GM12891 (cell line): ENCODE measurements around the gene PAX3.

Experiments used
- DNase-seq: peaks from one replicate; pipeline ENCODE4 v3.0.0; 2011; ENCODE audit warnings: low spot score; ENCODE audit not compliant: insufficient read length
- FAIRE-seq: peaks from 2 replicates; lab custom pipeline; 2011; peaks lifted over from hg19 to GRCh38; lab: Jason Lieb, UNC
- PAX5 ChIP-seq: IDR thresholded peaks from 2 replicates; pipeline ENCODE4 v1.6.1; 2011; ENCODE audit warnings: low read length, moderate library complexity, mild to moderate bottlenecking; ENCODE audit not compliant: insufficient read depth, severe bottlenecking
- POLR2A ChIP-seq: IDR thresholded peaks from 2 replicates; pipeline ENCODE4 v1.6.1; 2011; ENCODE audit warnings: low read depth, low read length, control low read depth
- POLR2AphosphoS5 ChIP-seq: IDR thresholded peaks from 2 replicates; pipeline ENCODE4 v1.6.1; 2011; ENCODE audit warnings: low read depth, low read length, control low read depth
- POU2F2 ChIP-seq: IDR thresholded peaks from 2 replicates; pipeline ENCODE4 v1.6.1; 2011; ENCODE audit warnings: low read depth, mild to moderate bottlenecking, control low read depth, low read length, moderate library complexity
- SPI1 ChIP-seq: IDR thresholded peaks from 2 replicates; pipeline ENCODE4 v1.6.1; 2011; ENCODE audit warnings: low read depth, low read length, control low read depth
- TAF1 ChIP-seq: IDR thresholded peaks from 2 replicates; pipeline ENCODE4 v1.6.1; 2011; ENCODE audit warnings: low read depth, low read length, control low read depth

PAX3 gene

DNA sequence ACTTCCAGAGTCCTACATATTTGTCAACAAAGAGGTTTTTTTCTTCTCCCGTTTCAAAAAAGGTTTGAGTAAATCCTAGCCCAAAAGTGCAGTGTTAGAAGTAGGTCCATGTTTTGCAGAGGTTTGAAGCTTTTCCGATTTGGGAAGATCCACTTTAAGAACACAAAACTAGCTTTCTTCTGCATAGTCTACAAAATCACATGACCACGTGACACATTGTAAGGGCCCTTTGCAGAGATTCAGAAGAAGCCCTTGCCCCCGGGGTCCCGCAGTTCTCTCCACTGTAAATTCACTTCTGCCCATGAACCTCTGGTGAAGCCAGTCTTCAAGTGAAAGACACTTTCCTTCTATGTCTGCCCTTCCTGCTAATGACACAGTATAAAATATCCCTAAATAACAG lies 49.4 kb downstream of the PAX3 start:
- TF ChIP-seq POLR2AphosphoS5: no peak
- TF ChIP-seq POLR2A: no peak
- TF ChIP-seq SPI1: no peak
- no peak for TF ChIP-seq POU2F2
- TF ChIP-seq TAF1: no peak
- TF ChIP-seq PAX5: no peak
- FAIRE-seq (no peak), DNase-seq (no peak)

DNA sequence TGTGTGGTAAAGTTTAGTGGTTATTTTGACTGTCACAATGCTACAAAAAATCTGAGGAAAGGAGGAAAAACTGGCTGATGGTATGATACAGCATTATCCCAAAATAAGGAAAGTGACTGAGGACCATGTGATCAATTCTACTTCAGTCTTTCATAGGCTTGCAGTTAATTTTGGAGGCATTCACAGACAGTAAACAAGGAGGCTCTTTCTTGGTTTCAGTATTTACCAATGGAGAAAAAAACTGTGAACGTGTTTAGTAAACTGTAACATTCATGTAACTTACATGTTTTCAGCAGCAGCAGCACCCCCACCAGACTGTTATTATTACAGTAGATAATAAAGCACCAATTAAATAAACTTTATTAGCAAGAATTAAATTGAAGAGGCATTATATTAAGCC lies 50.0 kb downstream of the PAX3 start:
- DNase-seq (no peak), FAIRE-seq (no peak)
- TF ChIP-seq SPI1: no peak
- TF ChIP-seq POLR2AphosphoS5: no peak
- TF ChIP-seq POLR2A: no peak
- no peak for TF ChIP-seq POU2F2
- no peak for TF ChIP-seq PAX5
- no peak for TF ChIP-seq TAF1

DNA sequence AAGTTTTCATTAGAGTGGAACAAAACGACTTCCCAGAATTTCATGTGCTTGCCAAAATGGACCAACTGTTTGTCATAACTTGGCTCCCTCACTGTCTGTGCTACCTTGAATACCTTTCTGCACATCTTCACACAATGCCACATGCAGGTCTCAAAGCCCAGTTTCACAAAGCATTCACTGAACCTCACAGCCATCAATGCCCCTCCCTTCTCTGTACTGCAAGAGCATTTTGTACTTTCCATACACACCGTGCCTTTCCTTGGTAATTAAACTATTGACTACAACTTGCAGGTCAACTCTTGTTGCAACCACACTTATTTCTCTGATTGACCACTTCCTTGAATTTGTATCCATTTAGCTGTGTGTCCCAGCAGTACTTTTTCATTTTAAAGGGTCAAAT lies 50.5 kb downstream of the PAX3 start:
- DNase-seq (no peak), FAIRE-seq (no peak)
- TF ChIP-seq PAX5 (no peak), POLR2AphosphoS5 (no peak), POLR2A (no peak), SPI1 (no peak), POU2F2 (no peak), TAF1 (no peak)

DNA sequence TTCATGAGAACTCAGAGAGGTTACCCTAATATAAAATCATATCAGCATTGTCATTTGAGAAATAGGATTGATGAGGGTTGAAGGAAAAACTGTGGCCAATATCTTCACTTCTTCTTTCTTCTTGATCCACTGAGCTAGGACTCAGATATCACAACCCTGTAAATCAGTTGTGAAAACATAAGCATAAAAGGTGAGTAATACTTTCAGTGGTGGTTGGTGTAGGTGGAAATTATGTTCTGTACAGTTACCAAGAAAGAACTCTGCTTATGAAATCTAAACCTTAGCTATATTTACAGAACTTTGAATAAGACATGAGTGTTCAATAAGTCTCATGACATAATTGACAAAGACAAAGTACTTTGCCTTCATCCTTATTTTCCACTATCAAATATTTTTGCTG lies 56.3 kb downstream of the PAX3 start:
- no peak for TF ChIP-seq PAX5
- FAIRE-seq (no peak), DNase-seq (no peak)

DNA sequence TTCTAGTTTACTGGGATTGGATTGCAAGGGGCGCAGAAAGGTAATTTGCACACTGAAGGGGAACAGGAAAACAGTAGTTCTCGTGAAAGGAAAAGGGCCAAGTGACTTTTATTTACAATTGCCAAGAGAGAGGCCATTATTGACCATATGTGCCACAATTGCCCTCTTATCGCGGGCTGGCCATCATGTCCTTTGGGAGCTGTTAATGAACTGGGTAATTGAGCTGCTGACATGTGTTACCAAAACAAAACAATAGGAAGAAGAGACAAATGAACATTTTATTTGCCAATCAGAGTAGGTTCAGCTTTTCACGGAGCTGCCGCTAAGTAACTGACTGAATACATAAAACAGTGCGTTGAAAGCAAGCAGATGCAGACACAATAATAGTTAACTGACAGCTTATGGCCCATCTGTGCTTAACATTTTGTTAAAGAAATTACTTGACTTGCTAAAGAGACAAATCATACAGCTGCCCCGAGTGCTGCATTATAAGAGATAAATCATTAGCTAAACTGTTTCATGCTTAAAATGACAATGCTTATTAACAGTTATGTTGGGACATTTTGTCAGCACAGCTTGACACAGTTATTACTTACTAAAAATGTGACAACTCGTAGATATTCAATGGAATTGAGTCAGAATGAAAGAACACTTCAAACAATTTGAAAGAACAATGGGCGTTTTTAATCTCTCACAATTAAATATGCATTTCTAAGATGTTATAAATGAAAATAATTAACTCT lies 57.5 kb downstream of the PAX3 start:
- DNase-seq (no peak), FAIRE-seq (no peak)

DNA sequence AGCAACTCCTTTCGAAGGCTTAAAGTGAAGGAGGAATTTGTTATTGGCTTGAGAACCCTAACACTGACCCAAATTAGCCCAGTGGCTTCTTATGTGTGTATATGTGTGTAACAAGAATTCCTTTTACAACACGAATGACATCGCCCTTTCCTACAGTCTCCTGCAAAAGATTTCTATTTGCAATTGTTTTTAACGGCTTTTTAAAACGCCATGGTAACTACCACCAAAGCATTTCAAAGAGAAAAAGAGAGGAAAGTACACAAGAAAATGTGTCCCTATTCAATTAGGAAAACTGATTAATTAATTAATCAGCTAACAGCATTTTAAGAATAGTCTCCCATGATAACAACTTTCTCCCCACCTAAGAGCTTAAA lies 58.1 kb downstream of the PAX3 start:
- TF ChIP-seq POU2F2: no peak
- no peak for TF ChIP-seq PAX5
- no peak for TF ChIP-seq POLR2A
- FAIRE-seq: no peak

More for the DNA sequence above, 57.5 kb downstream of the PAX3 start:
- TF ChIP-seq POLR2AphosphoS5 (no peak), PAX5 (no peak), POLR2A (no peak), TAF1 (no peak), POU2F2 (no peak), SPI1 (no peak)

DNA sequence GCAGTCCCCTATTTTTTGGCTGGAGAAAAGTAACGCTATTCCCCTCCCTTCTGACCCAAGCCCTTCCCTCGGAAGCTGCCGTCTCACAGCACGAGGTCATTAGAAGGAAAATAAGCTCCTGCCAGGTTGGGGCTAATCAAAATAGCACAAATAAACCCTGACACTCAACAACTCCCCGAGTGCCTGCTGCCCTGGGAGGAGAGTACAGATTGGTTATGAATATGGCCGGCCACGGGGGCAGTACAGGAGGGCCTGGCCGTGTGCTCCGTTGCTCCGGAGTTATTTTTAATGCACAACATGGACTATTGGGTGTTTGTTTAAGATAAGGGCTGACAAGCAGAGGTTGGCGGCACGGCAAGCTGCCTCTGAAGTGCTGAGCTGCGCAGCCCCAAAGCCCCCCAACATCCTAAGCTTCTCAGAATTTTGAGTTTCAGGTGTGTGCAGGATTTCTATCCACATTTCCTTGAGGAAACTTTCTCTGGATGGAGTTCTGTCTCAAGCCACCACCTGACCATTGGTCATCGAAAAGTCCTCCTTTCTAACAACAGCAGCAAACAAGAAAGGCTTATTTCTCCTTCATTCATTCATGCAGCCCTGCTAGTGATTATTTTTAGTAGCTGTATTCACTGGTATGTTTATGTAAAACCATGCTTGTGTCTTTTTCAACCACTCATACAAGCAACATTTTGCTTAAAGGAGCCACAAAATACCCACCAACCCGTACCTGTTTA lies 58.7 kb downstream of the PAX3 start:
- no peak for TF ChIP-seq POLR2A
- no peak for TF ChIP-seq TAF1
- no peak for TF ChIP-seq POLR2AphosphoS5
- no peak for TF ChIP-seq SPI1
- TF ChIP-seq POU2F2: no peak
- no peak for TF ChIP-seq PAX5
- FAIRE-seq: no peak
- no peak for DNase-seq

More for the DNA sequence above, 58.1 kb downstream of the PAX3 start:
- no peak for DNase-seq

DNA sequence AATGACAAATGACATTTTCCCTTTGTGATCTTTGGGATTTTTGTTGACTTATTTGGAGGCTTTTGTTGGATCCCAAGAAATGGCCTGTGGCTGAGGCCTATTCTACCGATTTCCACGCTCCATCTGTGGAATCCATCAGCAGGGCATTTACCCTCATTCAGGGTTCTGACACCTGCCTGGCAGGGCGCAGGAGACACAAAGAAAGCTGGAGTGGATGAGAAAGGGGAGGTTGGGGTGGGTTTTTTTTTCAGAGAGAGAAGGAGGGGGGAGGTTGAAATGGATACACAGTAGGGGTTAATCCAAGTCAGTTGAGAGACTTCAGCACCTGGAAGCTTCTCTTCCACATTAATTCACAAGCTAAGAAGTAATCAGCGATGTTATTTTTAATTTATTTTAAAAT lies 59.7 kb downstream of the PAX3 start:
- no peak for FAIRE-seq
- TF ChIP-seq PAX5: no peak
- no peak for TF ChIP-seq SPI1
- TF ChIP-seq POLR2AphosphoS5: no peak
- no peak for TF ChIP-seq POLR2A
- no peak for TF ChIP-seq TAF1
- no peak for TF ChIP-seq POU2F2
- DNase-seq: no peak

DNA sequence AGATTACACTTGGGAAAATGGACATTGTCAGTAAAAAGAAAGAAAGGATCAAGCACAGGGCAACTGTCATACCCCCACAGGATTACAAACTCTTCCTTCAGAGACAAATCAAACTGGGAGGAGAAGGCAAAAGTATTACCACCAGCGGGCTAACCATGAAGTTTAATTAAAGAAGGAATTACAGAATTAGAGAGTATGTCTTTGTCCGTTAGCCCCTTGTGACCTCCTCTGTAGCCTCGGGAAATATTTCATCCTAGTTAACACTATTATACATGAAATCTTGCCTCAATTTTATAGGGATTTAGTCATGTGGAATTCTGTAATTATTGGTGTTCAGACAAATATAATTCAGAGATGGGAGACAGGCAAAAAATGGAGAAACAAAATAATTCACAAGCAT lies 60.7 kb downstream of the PAX3 start:
- FAIRE-seq (no peak), DNase-seq (no peak)
- TF ChIP-seq PAX5 (no peak), POU2F2 (no peak), TAF1 (no peak), POLR2AphosphoS5 (no peak), SPI1 (no peak), POLR2A (no peak)

DNA sequence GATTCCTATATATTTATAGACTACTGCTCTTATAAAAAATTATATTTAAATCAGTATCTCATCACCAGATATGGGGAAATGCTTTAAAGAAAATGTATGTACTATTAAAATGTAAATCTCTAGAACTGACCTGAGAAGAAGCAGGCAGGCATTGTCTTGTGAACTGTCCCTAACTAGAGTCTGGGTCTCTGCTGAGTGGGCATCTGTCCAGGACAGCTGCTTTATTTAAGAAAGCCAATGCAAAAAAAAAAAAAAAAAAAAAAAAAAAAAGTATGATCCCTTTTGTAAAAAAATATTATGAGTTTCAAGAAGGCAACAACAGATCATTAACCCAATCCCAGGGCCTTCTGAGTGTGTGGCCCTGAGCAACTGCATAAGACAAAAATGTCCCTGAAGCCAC lies 66.0 kb downstream of the PAX3 start:
- no peak for FAIRE-seq
- no peak for DNase-seq
- TF ChIP-seq POLR2A (no peak), SPI1 (no peak), TAF1 (no peak), POLR2AphosphoS5 (no peak), POU2F2 (no peak), PAX5 (no peak)

DNA sequence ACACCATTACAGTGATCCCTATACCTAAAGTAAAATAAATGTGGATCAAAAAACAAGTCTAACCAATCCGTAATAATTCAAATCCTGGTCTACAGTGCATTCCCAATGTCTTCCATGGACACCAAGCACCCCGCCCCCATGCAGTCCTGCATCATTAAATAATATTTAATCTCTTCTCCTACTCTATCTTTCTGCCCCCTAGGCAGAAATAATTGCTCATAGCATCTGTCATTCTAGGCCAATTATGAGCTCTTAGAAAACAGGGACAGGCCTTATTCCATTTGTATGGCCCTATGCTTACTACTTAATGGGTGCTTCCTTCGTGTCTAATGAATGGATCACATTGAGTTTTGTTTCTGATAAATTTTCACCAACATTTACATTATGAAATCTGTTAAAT lies 66.4 kb downstream of the PAX3 start:
- FAIRE-seq: no peak
- no peak for DNase-seq
- TF ChIP-seq POU2F2 (no peak), PAX5 (no peak), POLR2A (no peak), SPI1 (no peak), POLR2AphosphoS5 (no peak), TAF1 (no peak)
